Embryonic facial prominence (tissue), 1 donor: ENCODE measurements around the gene PHLPP2.

ENCODE experiments used
- DNase-seq: peaks from one replicate; pipeline ENCODE4 v3.0.0-alpha.2; 2016; ENCODE audit errors: extremely low spot score

PHLPP2 gene, protein sequence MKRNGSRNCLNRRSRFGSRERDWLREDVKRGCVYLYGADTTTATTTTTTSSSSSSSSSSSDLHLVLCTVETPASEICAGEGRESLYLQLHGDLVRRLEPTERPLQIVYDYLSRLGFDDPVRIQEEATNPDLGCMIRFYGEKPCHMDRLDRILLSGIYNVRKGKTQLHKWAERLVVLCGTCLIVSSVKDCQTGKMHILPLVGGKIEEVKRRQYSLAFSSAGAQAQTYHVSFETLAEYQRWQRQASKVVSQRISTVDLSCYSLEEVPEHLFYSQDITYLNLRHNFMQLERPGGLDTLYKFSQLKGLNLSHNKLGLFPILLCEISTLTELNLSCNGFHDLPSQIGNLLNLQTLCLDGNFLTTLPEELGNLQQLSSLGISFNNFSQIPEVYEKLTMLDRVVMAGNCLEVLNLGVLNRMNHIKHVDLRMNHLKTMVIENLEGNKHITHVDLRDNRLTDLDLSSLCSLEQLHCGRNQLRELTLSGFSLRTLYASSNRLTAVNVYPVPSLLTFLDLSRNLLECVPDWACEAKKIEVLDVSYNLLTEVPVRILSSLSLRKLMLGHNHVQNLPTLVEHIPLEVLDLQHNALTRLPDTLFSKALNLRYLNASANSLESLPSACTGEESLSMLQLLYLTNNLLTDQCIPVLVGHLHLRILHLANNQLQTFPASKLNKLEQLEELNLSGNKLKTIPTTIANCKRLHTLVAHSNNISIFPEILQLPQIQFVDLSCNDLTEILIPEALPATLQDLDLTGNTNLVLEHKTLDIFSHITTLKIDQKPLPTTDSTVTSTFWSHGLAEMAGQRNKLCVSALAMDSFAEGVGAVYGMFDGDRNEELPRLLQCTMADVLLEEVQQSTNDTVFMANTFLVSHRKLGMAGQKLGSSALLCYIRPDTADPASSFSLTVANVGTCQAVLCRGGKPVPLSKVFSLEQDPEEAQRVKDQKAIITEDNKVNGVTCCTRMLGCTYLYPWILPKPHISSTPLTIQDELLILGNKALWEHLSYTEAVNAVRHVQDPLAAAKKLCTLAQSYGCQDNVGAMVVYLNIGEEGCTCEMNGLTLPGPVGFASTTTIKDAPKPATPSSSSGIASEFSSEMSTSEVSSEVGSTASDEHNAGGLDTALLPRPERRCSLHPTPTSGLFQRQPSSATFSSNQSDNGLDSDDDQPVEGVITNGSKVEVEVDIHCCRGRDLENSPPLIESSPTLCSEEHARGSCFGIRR (N-terminal part only)

DNA sequence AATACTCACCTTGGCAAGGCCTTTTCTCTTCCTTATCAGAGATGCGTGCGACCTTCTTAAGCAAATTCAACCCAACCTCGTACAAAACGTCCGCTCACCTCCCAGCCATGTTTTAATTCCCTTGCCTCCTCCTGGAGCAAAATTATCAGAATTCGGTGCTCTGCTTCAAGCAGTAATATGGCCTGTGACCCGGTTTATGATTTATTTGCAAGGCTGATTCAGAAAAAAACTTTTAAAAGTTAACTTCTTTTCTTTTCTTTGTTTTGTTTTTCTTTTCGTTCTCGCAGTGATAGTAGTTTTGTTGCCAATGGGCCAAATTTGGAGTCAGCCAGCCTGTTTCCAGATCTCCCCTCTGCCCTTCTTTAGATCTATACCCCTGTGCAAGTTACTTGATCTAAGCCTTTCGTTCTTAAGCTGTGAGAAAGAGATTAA, at the start of gene PHLPP2:
TSS of gene PHLPP2 (minus strand) at position 382 of the 432 bp plus-strand sequence. CDS start 9,906 bp downstream, outside the sequence.
- DNase-seq = no peak

DNA sequence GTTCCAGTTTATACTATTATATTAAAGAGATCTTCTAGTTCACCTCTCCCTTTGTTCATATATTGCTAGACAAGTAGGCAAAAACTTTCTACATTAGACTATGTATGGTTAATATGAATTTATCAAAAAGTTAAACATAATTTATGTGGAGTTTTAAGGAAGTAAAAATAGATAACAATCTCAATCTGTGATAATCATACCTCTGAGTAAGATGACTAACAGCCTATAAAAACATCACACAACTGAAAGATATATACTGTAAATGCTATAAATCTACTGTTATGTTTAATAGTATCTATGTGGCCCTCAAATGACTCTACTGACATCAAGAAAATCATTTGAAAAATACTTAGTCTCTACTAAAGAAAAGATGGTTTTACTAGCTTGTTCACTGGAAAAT, 47.1 kb upstream of the PHLPP2 start:
- no peak for DNase-seq

DNA sequence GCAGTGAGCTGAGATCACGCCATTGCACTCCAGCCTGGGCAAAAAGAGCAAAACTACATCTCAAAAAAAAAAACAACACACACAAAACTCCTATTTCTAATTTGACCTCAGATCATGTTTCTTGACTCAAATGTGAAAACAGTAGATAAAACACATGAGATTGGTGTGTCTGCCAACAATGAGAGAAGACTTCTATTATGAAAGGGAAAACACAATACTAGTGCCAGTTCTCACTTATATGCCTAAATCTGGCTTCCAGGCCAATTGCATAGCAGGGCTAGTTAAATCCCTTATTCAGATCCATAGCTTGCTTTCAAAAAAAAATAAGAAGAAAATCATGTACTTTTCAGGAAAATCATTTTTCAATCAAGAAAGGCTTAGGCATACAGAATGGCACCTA, 44.7 kb upstream of the PHLPP2 start:
- no peak for DNase-seq

DNA sequence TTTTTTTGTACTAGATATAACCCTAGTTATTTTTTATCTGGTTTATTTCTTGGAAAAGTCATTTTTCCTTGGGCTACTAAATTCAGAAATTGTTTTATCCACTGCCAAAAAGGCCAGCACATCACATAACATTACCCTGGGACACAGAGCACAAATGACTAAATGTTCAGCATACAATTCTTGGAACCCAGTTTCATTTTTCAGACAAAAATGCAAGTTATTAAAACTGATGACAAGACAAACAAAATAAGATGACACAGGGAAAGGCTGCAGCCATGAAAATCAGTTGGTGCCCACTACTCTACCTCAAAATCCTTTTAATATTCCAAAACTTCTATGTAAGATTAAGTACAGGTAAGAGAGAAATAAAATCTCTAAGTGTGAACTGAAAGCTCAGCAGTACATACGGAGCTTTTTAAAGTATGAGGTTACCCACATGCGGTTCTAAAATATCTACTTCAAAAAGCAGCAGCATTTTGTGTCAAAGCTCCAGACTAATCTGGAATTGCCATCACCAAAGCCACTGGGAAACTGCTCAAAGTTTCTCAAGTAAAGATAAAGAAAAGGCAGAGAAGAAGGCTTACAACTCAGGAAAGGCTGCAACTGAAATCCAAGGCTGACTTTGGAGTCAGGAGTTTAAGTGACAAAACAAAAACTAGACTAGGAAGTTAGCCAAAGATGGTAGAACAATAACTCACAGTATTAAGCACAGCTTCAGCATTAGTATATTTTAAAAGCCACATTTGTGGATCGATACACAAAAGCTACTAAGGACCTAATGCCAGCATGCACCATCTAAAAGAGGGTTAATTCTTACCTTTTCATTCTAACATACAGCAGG, 42.8 kb upstream of the PHLPP2 start:
- DNase-seq = no peak

DNA sequence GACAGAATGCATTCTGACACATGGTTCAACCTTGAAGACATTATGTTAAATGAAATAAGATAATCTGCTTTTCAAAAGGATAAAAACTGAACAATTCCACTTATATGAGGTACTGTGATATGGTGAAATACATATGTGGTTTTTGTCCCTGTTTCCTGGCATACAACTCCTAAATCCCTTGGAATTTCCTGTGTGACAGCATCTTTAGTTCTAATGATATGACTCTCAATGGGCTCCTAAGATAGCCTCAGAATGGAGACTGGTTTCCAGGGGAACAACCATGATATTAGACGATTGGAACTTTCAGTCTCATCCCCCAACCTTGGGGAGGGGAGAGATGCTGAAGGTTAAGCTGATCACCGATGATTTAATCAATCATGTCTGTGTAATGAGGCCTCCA, 37.7 kb upstream of the PHLPP2 start:
- DNase-seq = no peak

DNA sequence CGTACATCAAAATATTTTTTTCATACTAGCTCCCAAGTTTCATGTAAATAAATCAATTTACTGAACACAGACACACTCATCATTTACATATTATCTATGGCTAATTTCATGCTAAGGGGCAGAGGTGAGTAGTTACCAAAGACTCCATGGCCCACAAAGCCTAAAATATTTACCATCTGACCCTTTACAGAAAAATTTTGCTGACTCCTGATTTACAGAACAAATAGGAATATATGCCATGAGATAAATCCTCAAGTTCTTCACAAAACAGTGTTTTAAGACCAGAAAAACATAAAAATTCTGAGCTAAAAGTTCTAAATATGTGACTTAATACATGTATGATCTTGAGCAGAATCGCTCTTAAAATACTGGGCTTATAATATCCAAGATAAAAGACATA, 36.6 kb upstream of the PHLPP2 start:
- no peak for DNase-seq

DNA sequence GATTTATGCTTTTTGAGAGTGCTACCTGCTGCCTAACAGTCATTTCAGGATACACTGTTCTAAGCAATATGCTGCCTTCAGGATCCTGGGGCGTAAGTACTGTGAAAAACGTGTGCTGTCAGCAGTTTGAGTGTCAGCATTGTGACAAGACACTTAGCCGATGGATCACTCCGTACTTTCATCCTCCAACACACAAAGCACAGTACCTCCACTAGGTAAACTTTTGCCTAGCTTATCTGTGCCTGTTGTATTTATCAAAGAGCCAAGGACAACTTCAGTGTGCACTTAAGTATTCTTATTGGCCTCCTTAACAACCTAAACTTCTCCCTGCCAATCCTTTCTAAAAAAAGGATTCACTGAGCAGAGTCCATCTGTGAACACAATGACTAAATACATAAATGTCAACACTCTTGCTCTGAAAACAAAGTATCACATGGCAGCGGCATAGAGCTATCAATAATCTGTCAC, 33.8 kb upstream of the PHLPP2 start:
- DNase-seq = no peak

DNA sequence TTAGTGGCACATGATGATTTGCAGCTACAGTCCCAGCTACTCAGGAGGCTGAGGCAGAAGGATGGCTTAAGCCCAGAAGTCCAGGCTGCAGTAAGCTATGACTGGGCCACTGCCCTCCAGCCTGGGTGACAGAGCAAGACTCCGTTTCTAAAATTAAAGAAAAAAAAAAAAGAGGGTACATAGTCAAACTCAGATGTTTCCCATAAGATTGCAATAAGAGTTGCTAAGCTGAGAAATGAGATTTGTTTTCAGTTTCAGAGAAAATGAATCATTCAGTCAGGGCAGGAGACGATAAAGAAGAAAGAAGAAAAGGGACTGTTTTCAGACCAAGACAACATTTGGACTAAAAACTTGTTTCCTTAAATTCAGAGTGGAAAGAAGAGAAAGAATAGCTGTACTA, 30.2 kb upstream of the PHLPP2 start:
- no peak for DNase-seq

DNA sequence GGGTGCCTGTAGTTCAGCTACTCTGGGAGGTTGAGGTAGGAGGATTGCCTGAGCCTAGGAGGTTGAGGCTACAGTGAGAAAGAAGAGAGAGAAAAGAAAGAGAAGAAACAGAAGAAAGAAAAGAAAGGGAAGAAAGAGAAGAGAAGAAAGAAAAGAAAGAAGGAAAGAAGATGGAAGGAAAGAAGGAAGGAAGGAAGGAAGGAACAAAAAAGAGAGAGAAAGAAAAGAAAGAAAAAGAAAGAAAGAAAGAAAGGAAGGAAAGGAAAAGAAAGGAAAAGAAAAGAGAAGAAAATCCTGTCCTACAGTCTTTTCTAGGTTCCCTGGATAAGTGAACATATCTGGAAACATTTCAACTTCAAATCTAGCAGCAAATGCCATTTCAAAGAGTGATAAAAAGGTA, 29.6 kb upstream of the PHLPP2 start:
- DNase-seq = no peak

DNA sequence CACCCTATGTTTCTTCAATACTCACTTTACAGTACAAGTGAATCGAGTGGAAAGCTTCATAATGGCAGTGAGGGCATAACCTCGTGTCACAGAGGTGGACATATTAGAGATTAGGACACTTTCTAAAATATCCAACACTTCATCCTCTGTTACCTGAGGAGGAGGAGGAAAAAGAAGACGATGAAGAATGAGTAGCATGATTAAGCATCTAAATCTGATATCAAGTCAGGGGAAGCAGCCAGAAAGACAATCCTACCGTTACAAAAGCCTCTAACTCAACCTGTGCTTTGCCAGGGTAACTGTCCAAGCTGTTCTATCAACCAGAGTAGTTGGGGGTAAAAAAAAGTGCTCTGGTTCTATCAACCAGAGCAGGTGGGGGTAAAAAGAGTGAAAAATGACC, 23.7 kb upstream of the PHLPP2 start:
- no peak for DNase-seq

DNA sequence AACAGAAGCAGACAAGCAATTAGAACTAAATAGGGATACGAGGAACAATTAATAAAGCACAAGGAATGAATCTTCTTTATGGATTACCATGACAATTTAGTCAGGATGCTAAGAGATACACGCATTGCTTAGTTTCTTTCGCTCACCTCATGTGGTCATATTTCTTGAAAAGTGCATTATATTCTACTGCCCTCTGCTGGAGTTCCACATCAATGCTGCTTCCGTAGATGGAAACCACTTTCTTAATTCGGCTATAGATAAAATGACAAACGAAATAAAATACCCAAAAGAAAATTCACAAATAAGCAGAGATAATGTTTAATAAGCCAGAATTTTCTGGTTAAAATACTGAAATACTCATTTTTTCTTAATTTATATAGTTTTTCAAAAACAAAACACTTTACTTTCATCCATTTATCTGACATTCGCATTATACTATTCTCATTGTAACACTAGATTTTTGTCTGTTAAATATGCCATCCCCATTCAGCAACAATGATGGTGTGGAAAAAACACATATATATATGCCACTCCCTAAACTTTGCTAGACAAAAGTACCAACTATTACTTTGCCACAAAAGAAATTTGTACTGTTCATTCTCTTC, 22.0 kb upstream of the PHLPP2 start:
- DNase-seq = no peak

DNA sequence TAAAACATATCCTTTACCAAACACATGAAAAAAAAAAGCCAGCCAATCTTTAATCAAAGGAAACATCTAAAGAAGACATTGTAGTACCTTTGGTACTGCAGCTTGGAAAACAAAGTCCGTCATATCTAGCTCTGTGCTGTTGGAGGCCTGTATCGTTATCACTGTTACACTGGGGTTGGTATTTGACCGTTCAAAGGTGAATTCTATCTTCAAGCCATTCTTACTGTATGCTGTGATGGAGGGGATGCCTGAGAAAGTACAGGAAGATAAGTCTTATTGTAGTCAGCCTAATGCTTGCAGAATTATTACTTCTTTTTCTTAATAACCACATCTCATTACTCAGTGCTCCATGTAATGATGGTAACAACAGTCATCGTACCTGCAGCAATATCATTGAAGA, 14.4 kb upstream of the PHLPP2 start:
- DNase-seq = no peak

DNA sequence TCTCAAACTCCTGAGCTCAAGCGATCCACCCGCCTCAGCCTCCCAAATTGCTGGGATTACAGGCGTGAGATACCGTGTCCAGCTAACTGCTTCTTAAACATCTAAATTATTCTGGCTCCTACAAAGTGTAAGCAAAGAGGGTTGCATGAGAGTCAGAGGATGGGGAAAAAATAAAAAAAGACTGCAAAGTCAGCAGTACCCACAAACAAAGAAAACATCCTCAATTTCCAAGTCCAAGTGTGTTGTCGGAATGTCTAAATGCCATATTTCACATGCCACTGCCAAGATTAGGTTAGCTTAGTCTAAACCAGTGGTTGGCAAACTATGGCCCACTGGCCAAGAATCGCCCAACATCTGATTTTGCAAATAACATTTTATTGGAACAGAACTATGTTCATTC, 13.0 kb upstream of the PHLPP2 start:
- no peak for DNase-seq

DNA sequence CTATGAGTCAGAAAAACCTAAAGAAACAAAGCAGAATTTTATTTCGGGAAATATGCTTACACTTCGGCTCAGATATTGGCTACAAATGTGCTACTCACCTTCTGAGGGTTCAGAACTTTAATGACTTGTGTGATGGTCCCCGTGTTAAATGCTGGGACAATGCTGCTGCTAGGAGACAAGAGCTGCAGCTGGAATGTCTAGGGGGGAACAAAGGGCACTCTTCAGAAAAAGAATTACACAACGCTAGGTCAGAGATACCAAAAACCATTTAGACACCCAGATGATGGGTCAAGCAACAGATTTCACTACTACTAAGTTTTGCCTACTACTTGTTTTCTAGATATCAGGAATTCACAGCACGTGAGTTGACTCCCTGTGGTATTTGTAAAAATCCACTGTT, 10.0 kb upstream of the PHLPP2 start:
- no peak for DNase-seq

DNA sequence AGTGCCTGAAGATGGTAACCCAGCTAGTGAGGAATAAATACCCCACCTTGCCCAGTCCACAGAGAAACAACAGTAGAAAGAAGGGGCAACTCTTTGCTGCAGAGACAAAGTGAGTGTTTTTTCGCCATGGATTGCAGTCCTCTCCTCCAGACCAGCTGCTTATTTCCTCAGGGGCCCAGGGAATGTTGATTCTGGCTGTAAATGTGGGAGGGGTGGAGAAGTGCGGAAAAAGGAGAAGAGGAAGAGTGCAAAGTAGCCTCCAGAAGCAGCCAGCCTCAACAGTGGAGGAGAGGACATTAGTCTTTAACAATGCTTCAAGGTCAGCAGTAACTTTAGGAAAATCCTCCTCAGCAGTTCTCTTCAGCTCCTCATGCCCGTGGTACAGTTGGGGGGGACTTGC, 8.1 kb upstream of the PHLPP2 start:
- DNase-seq = no peak

DNA sequence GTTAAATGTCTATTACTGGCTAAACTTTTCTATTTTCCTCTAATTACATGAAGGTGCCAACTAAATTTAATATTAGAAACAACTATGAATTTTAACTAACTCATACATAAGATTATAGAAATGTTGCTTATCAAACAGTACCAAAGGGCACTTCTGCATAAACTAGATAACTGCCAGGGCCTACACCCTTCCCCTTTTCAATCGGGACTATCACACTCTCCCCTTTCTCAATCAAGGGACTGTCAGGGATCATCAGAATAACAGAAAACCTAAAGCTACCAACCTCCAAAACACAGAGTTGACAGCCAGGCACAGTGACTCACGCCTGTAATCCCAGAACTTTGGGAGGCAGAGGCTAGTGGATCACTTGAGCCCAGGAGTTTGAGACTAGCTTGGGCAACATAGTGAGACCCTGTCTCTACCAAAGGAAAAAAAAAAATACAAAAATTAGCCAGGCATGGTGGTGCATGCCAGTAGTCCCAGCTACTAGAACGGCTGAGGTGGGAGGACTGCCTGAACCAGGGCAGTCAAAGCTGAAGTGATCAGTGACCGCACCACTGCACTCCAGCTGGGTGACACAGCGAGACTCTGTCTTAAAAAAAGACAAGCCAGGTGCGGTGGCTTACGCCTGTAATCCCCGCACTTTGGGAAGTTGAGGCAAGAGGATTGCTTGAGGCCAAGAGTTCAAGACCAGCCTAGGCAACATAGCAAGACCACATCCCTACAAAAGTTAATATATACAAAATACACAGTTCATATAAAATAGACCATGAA, 3.2 kb upstream of the PHLPP2 start:
- DNase-seq = no peak

DNA sequence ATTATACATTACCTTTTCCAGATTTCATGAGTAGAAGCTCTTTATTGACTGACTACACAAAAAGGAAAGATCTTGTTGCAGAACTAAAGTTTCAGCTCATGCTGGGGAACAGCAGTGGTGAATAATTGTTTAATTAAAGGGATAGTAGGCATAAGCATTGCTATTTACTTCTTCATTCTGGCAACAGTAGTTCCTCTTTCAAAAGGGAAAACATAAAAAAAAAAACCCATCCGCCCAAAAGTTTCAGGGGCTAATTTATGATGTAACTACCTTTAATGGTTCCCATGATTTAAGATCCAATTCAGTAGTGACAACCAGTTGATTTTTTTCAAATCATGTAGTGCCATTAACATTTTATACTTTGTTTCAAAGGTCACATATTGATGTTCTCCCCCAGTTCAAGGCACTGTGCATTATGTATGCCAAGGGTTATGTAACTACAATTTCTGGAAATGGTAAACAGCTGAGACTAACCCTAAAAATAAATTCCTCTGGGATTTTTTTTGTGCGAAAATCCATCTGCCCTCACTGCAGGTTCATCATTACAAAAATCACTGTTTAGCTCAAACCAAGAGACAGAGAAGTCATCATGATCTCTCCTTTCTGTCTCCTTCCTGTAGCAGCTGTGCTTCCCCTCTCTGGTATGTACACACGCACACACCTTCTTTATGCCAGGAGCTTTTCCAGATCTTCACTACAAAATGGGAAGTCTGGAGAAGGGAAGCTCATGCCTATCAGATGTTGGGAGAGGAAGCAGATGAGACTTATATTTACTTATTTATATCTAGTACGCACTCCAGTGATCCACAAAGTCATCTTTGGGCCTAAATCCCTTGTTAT, 2.2 kb upstream of the PHLPP2 start:
- DNase-seq = no peak

DNA sequence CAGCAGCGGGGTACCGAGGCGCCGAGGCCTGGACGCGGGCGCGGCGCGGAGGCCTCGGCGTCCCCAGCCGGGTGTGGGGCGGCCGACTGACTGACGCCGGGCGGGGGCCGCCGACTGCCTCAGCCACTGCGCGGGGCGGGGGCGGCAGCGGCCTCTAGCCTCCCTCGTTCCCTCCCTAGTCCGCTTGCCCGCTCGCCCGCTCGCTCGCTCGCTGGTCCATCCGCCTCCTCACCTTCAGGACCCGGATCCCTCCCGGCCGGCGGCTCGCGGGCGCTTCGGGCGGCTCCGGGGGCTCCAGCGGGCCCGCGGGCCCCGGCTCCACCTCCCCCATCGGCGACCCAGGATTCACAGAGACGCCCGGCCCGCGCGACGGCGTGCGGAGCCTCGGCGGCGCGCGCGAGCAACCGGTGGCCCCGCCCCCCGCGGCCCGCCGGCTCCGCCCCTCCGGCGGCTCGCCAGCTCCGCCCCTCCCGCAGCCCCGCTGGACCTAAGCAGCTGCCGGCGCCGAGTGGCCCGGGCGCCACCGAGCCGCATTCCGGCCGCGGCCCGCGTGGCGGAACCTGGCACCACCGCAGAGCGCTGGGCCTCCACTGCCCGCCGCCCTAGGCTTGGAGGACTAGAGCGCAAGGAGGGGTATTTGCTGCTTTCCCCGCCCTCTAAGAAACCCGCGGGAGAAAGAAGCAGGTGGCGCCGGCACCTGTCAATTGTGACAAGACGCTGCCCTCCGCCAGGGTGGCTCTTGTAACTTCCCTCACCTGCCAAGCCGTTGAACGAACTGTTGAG, 773 bp downstream of the PHLPP2 start:
- DNase-seq = no peak
